Measurements from ENCODE around the gene OCA2. TPM values are rescaled to one million over a fixed set of nuclear protein-coding genes. Genes with fewer than 3 reads are reported as not detected.

Gene OCA2
- total and polyA plus RNA-seq, 12 donors = 0.13 to 0.44 (median 0.23) TPM; not detected in 7

GRCh38 chr15:27790270-27790669 is 308.8 kb downstream of the OCA2 start:
- intact Hi-C loops (cut with DNase I) = no loop called here
- H3K9me3 ChIP-seq (replicated peaks in 1 of 3) = no peaks in the 10 kb centered on the region
- H3K4me3 ChIP-seq = no peak overlapping the region
- WGBS, 4 donors = 30 to 48% (median 36%) methylated on average over 1 of the region's 1 CpG
- peaks cover 3% of the 10 kb centered on the region for H3K27me3 ChIP-seq
- no peak for TF ChIP-seq POLR2A (IDR thresholded peaks at IDR 0.05)
- TF ChIP-seq, protein P1, sequence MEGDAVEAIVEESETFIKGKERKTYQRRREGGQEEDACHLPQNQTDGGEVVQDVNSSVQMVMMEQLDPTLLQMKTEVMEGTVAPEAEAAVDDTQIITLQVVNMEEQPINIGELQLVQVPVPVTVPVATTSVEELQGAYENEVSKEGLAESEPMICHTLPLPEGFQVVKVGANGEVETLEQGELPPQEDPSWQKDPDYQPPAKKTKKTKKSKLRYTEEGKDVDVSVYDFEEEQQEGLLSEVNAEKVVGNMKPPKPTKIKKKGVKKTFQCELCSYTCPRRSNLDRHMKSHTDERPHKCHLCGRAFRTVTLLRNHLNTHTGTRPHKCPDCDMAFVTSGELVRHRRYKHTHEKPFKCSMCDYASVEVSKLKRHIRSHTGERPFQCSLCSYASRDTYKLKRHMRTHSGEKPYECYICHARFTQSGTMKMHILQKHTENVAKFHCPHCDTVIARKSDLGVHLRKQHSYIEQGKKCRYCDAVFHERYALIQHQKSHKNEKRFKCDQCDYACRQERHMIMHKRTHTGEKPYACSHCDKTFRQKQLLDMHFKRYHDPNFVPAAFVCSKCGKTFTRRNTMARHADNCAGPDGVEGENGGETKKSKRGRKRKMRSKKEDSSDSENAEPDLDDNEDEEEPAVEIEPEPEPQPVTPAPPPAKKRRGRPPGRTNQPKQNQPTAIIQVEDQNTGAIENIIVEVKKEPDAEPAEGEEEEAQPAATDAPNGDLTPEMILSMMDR (IDR thresholded peaks at IDR 0.05) = no peak
- no peaks in the 10 kb centered on the region for H3K4me1 ChIP-seq (replicated peaks in 1 of 2)
- no peak overlapping the region for H3K27ac ChIP-seq
- no peaks in the 10 kb centered on the region for H3K36me3 ChIP-seq (replicated peaks in 1 of 2)
- DNase-seq = no peak

GRCh38 chr15:27787931-27788330 is 311.2 kb downstream of the OCA2 start:
- intact Hi-C loops (cut with DNase I) = no loop called here
- no peak for DNase-seq
- no peaks in the 10 kb centered on the region for H3K9me3 ChIP-seq (replicated peaks in 1 of 3)
- H3K27ac ChIP-seq = no peak overlapping the region
- 80 to 91% (median 83%) methylated on average over 1 of the region's 1 CpG for WGBS, 4 donors
- H3K4me1 ChIP-seq (replicated peaks in 1 of 2) = no peaks in the 10 kb centered on the region
- no peaks in the 10 kb centered on the region for H3K36me3 ChIP-seq (replicated peaks in 1 of 2)
- H3K4me3 ChIP-seq = no peak overlapping the region
- TF ChIP-seq POLR2A (IDR thresholded peaks at IDR 0.05) = no peak
- peaks cover 3% of the 10 kb centered on the region for H3K27me3 ChIP-seq

DNA sequence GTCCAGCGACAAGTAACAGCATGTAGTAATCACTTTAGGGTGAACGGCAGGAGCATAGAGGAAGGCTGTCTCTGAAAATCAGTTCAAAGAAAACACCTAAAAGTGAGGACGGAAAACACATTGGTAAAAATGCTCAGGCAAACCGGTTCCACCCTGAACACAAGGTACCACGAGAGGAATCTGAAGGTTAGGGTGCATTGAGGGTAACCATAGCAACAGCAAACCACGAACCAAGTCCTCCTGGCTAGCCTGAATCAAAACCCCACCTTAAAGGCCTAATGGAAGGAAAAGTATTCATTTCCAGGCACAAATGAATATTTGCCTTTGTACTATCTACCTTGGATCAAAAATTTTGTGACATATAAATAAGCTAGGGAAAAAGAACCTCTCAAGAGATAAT is 315.0 kb downstream of the OCA2 start:
- 71 to 81% (median 76%) methylated on average over 6 of the region's 6 CpGs for WGBS, 4 donors

GRCh38 chr15:27783678-27784077 is 315.4 kb downstream of the OCA2 start:
- TF ChIP-seq, protein P1 (IDR thresholded peaks at IDR 0.05) = no peak
- TF ChIP-seq POLR2A (IDR thresholded peaks at IDR 0.05) = no peak
- 52 to 78% (median 65%) methylated on average over 3 of the region's 3 CpGs for WGBS, 4 donors
- no peaks in the 10 kb centered on the region for H3K9me3 ChIP-seq (replicated peaks in 1 of 3)
- no peak overlapping the region for H3K27ac ChIP-seq
- H3K27me3 ChIP-seq = no peaks in the 10 kb centered on the region
- no peak for DNase-seq
- H3K4me3 ChIP-seq = no peak overlapping the region
- intact Hi-C loops (cut with DNase I) = no loop called here
- no peaks in the 10 kb centered on the region for H3K4me1 ChIP-seq (replicated peaks in 1 of 2)
- H3K36me3 ChIP-seq (replicated peaks in 1 of 2) = no peaks in the 10 kb centered on the region

More for the DNA sequence above, 315.0 kb downstream of the OCA2 start:
- H3K27me3 ChIP-seq = no peaks in the 10 kb centered on the region
- no peak for DNase-seq
- H3K4me3 ChIP-seq = no peak overlapping the region
- H3K36me3 ChIP-seq (replicated peaks in 1 of 2) = no peaks in the 10 kb centered on the region
- intact Hi-C loops (cut with DNase I) = no loop called here
- H3K9me3 ChIP-seq (replicated peaks in 1 of 3) = no peaks in the 10 kb centered on the region
- no peak overlapping the region for H3K27ac ChIP-seq
- TF ChIP-seq, protein P1 (IDR thresholded peaks at IDR 0.05) = no peak
- no peak for TF ChIP-seq POLR2A (IDR thresholded peaks at IDR 0.05)
- no peaks in the 10 kb centered on the region for H3K4me1 ChIP-seq (replicated peaks in 1 of 2)

DNA sequence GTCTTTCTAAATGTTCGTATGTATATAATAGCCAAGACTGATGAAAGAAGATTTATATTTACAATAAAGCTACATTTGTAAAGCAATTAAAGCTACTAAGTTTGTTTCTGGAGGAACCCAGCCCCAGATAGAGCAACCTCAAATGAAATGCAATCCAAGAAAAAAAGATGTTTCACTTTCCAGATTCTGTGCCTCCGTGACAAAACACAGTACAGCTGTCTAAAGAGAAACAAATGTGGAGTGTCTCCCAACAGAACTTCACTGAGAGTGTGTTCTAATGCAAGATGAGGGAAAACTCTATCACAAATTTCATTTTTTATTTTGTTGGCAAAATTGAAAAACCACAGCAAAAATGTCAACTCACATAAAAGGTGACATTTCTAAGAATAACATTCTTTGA is 317.0 kb downstream of the OCA2 start:
- Histone ChIP-seq H3K36me3 (replicated peaks in 1 of 2) (no peaks in the 10 kb centered on the region), H3K4me1 (replicated peaks in 1 of 2) (no peaks in the 10 kb centered on the region), H3K9me3 (replicated peaks in 1 of 3) (no peaks in the 10 kb centered on the region), H3K27ac (no peak overlapping the region), H3K4me3 (no peak overlapping the region), H3K27me3 (no peaks in the 10 kb centered on the region)
- DNase-seq = no peak
- 53 to 64% (median 59%) methylated on average over 2 of the region's 2 CpGs for WGBS, 4 donors
- TF ChIP-seq, protein P1 (IDR thresholded peaks at IDR 0.05) = no peak
- TF ChIP-seq POLR2A (IDR thresholded peaks at IDR 0.05) = no peak
- intact Hi-C loops (cut with DNase I) = no loop called here
